Smooth muscle cell (in vitro differentiated cells): ENCODE data around the gene NPM1. TPM values are rescaled to one million over a fixed set of nuclear protein-coding genes. Genes with fewer than 3 reads are reported as not detected.

Experiments used
- DNase-seq: peaks from one replicate; lab custom pipeline; 2025; ENCODE audit not compliant: unreplicated experiment; lab: John Stamatoyannopoulos, UW
- H2AFZ ChIP-seq: fragments of 200-600 bp; sonication (generic); 2 replicates; pipeline ENCODE4 v1.6.0; 2016; ENCODE audit warnings: antibody characterized with exemption, low read depth, mild to moderate bottlenecking
- H3F3A ChIP-seq: fragments of 200-600 bp; sonication (generic); 2 replicates; pipeline ENCODE4 v1.6.0; 2017; ENCODE audit warnings: antibody characterized with exemption, low read depth
- H3K27ac ChIP-seq: fragments of 200-600 bp; sonication (generic); 2 replicates; pipeline ENCODE4 v1.5.1; 2016; ENCODE audit warnings: low read depth, mild to moderate bottlenecking
- H3K27me3 ChIP-seq: fragments of 200-600 bp; sonication (generic); 2 replicates; pipeline ENCODE4 v1.6.1; 2016; ENCODE audit warnings: low read depth, mild to moderate bottlenecking
- H3K36me3 ChIP-seq: fragments of 200-600 bp; sonication (generic); 2 replicates; pipeline ENCODE4 v1.5.1; 2016; ENCODE audit warnings: low read depth
- H3K4me1 ChIP-seq: fragments of 200-600 bp; sonication (generic); 2 replicates; pipeline ENCODE4 v1.5.1; 2016; ENCODE audit warnings: low read depth
- H3K4me2 ChIP-seq: fragments of 200-600 bp; sonication (generic); 2 replicates; pipeline ENCODE4 v1.6.0; 2016; ENCODE audit warnings: mild to moderate bottlenecking
- H3K4me3 ChIP-seq: fragments of 200-600 bp; sonication (generic); 2 replicates; pipeline ENCODE4 v1.5.1; 2016; ENCODE audit warnings: mild to moderate bottlenecking
- H3K79me2 ChIP-seq: fragments of 200-600 bp; sonication (generic); 2 replicates; pipeline ENCODE4 v1.6.0; 2016; ENCODE audit warnings: low read depth, mild to moderate bottlenecking
- H3K9ac ChIP-seq: fragments of 200-600 bp; sonication (generic); 2 replicates; pipeline ENCODE4 v1.6.0; 2016; ENCODE audit warnings: low read depth
- H3K9me3 ChIP-seq: fragments of 200-600 bp; sonication (generic); replicated peaks from 2 replicates; pipeline ENCODE4 v1.5.1; 2016; ENCODE audit warnings: low read depth
- H4K20me1 ChIP-seq: fragments of 200-600 bp; sonication (generic); 2 replicates; pipeline ENCODE4 v1.6.0; 2016; ENCODE audit warnings: low read depth
- CTCF ChIP-seq: fragments of 200-600 bp; sonication (generic); IDR thresholded peaks from 2 replicates; pipeline ENCODE4 v1.5.1; 2017; ENCODE audit warnings: borderline replicate concordance, mild to moderate bottlenecking, antibody characterized with exemption; ENCODE audit not compliant: insufficient read depth, poor library complexity, severe bottlenecking
- WGBS: methylation state at CpG from one replicate; pipeline ENCODE4 v1.1.7; 2016; ENCODE audit warnings: low lambda C conversion rate; 5-methylcytosine and 5-hydroxymethylcytosine counted together
- polyA plus RNA-seq: library from polyadenylated mRNA; unstranded; fragments of >200 nt; fragmentation: Nextera tagmentation; extraction: Ambion mirVana; gene quantifications from 2 replicates; pipeline ENCODE4 v1.2.1, GENCODE V29; 2016
- total RNA-seq: library from RNA; depleted of rRNA; stranded (reverse); fragments of >200 nt; gene quantifications from 2 replicates; pipeline ENCODE4 v1.2.3, GENCODE V29; 2014

Gene NPM1
- total and polyA plus RNA-seq, 2 experiments from 2014 or later = 330 to 2,459 TPM

- no peak overlapping the region for H2AFZ ChIP-seq
- H3F3A ChIP-seq = no peaks in the 10 kb centered on the region
- no peaks in the 10 kb centered on the region for H3K79me2 ChIP-seq
- TF ChIP-seq CTCF = no peak
- H3K9me3 ChIP-seq = no peaks in the 10 kb centered on the region
- H3K27ac ChIP-seq = no peak overlapping the region
- no peaks in the 10 kb centered on the region for H4K20me1 ChIP-seq
- peak overlapping the region; percentile 10 for H3K4me2 ChIP-seq
- H3K36me3 ChIP-seq = no peaks in the 10 kb centered on the region
- no peaks in the 10 kb centered on the region for H3K27me3 ChIP-seq
- no peak overlapping the region for H3K9ac ChIP-seq
- peaks cover 4% of the 10 kb centered on the region for H3K4me1 ChIP-seq
- no peak for DNase-seq
- 37% methylated on average over 13 of the region's 13 CpGs for whole genome bisulfite sequencing
- H3K4me3 ChIP-seq = no peak overlapping the region
Observed at GRCh38 chr5:171442287-171443042, 54.8 kb downstream of the NPM1 start.

GRCh38 chr5:171444582-171444981 is 56.9 kb downstream of the NPM1 start:
- no peaks in the 10 kb centered on the region for H3K9me3 ChIP-seq
- peaks cover 4% of the 10 kb centered on the region for H3K4me1 ChIP-seq
- TF ChIP-seq CTCF = no peak
- WGBS = 71% methylated on average over 11 of the region's 12 CpGs
- no peak overlapping the region for H3K9ac ChIP-seq
- no peak for DNase-seq
- no peaks in the 10 kb centered on the region for H3K79me2 ChIP-seq
- H3K4me2 ChIP-seq = no peak overlapping the region
- H3K36me3 ChIP-seq = no peaks in the 10 kb centered on the region
- H3K27ac ChIP-seq = no peak overlapping the region
- H4K20me1 ChIP-seq = no peaks in the 10 kb centered on the region
- no peaks in the 10 kb centered on the region for H3F3A ChIP-seq
- no peak overlapping the region for H2AFZ ChIP-seq
- no peaks in the 10 kb centered on the region for H3K27me3 ChIP-seq
- H3K4me3 ChIP-seq = no peak overlapping the region

GRCh38 chr5:171445644-171446516 is 58.2 kb downstream of the NPM1 start:
- no peak for TF ChIP-seq CTCF
- peaks cover 9% of the 10 kb centered on the region for H3K4me1 ChIP-seq
- no peaks in the 10 kb centered on the region for H3K36me3 ChIP-seq
- H3K9ac ChIP-seq = no peak overlapping the region
- no peaks in the 10 kb centered on the region for H3K9me3 ChIP-seq
- no peaks in the 10 kb centered on the region for H3F3A ChIP-seq
- no peaks in the 10 kb centered on the region for H3K79me2 ChIP-seq
- DNase-seq = no peak
- H3K4me2 ChIP-seq = no peak overlapping the region
- H3K4me3 ChIP-seq = no peak overlapping the region
- no peak overlapping the region for H2AFZ ChIP-seq
- no peaks in the 10 kb centered on the region for H3K27me3 ChIP-seq
- WGBS = 82% methylated on average over 14 of the region's 14 CpGs
- no peak overlapping the region for H3K27ac ChIP-seq
- H4K20me1 ChIP-seq = no peaks in the 10 kb centered on the region
